ENCODE measurements around the gene GYG2.

- TF ChIP-seq, protein P1, sequence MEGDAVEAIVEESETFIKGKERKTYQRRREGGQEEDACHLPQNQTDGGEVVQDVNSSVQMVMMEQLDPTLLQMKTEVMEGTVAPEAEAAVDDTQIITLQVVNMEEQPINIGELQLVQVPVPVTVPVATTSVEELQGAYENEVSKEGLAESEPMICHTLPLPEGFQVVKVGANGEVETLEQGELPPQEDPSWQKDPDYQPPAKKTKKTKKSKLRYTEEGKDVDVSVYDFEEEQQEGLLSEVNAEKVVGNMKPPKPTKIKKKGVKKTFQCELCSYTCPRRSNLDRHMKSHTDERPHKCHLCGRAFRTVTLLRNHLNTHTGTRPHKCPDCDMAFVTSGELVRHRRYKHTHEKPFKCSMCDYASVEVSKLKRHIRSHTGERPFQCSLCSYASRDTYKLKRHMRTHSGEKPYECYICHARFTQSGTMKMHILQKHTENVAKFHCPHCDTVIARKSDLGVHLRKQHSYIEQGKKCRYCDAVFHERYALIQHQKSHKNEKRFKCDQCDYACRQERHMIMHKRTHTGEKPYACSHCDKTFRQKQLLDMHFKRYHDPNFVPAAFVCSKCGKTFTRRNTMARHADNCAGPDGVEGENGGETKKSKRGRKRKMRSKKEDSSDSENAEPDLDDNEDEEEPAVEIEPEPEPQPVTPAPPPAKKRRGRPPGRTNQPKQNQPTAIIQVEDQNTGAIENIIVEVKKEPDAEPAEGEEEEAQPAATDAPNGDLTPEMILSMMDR (IDR thresholded peaks at IDR 0.05), result no peak
- TF ChIP-seq POLR2A (IDR thresholded peaks at IDR 0.05) (no peak), EP300 (IDR thresholded peaks at IDR 0.05) (no peak), POLR2AphosphoS5 (IDR thresholded peaks at IDR 0.05) (no peak)
These were observed 64.1 kb downstream of the GYG2 start for GRCh38 chrX:2892816-2893215.

Data from gastroesophageal sphincter (tissue), 3 donors.